ENCODE data around the gene ADGRL1. TPM values are rescaled to one million over a fixed set of nuclear protein-coding genes. Genes with fewer than 3 reads are reported as not detected.
A peak's percentile ranks its signal among the peaks of the same experiment; 100 is the strongest.
"Not testable (repeated sequence)": the region's sequence is repeated elsewhere in the genome, so short reads cannot be mapped to it uniquely, and the experiment has no call there.

The ADGRL1 gene
- total RNA-seq: 10 to 100 TPM; 21.0 to 31.2 TPM

DNA sequence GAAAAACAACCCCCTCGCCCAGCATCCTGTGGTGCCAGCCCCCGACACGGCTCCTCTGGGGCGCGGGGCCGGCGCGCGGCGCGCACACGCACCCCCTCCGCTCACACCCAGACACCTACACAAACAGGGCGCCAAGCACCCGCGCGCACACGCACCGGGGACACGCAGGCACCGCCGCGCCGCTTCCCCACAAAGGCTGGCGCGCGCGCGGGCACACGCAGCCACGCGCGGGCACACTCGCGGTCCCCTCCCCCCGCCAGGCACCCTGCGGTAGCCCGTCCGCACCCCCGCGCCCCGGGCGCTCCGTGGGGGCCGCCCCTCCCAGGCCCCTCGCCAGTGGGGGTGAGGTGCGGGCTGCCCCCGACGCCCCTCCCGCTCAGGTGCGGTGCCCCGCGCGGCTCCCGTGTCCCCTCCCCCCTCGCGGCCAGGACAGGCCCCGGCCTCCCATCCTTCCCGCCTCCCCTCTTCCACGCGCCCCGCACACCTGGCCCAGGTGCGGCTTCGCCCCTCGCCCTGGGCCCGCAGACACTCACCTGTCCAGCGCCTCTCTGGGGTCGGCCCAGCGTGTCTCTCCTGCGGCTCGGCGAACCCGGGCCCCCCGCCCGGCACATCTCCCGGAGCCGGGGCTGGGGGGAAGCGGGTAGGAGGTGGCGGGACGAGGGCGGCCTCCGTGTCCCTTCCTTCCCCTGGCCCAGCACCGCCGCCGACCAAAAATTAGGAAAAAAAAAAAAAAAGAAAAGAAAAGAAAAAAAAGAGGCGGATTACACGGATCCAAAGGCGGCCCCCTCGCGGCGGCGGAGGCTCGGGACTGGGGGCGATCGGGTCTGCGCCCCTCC is at the start of gene ADGRL1:
Gene ADGRL1 (minus strand): TSS at position 718 of the 836 bp plus-strand sequence. CDS start 22,567 bp downstream, outside the sequence.
- not testable (repeated sequence) for DNase-seq (ENCODE audit: low spot score)

DNA sequence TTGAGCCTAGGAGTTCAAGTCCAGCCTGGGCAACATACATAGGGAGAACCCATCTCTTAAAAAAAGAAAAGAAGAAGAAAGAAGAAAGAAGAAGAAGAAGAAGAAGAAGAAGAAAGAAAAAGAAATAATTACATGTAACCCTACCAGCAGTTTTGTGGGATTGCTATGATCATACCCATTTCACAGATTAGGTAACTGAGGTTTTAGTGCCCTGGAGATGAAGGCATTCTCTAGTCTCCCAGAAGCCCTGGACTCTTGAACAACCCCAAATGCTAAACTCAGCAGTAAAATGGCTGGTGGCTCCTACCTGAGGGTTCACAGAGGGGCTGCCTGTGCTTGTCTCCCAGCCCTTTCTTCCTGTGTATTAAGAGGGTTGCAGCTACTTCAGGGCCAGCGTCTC is 49.3 kb upstream of the ADGRL1 start:
- not testable (repeated sequence) for DNase-seq (ENCODE audit: low spot score); H3K4me3 ChIP-seq; H3K9me3 ChIP-seq; H3K4me1 ChIP-seq; H3K36me3 ChIP-seq; H3K27ac ChIP-seq; H3K27me3 ChIP-seq

More for the DNA sequence above, at the start of gene ADGRL1:
- not testable (repeated sequence) for H3K27me3 ChIP-seq, H3K9me3 ChIP-seq, H3K36me3 ChIP-seq
- H3K4me3 ChIP-seq: peak within 1 kb of the TSS; percentile 71 to 72
- H3K27ac ChIP-seq: peak within 1 kb of the TSS; percentile 50 to 73
- peaks cover 7 to 14% of the 10 kb centered on the region in 2 donors for H3K4me1 ChIP-seq

DNA sequence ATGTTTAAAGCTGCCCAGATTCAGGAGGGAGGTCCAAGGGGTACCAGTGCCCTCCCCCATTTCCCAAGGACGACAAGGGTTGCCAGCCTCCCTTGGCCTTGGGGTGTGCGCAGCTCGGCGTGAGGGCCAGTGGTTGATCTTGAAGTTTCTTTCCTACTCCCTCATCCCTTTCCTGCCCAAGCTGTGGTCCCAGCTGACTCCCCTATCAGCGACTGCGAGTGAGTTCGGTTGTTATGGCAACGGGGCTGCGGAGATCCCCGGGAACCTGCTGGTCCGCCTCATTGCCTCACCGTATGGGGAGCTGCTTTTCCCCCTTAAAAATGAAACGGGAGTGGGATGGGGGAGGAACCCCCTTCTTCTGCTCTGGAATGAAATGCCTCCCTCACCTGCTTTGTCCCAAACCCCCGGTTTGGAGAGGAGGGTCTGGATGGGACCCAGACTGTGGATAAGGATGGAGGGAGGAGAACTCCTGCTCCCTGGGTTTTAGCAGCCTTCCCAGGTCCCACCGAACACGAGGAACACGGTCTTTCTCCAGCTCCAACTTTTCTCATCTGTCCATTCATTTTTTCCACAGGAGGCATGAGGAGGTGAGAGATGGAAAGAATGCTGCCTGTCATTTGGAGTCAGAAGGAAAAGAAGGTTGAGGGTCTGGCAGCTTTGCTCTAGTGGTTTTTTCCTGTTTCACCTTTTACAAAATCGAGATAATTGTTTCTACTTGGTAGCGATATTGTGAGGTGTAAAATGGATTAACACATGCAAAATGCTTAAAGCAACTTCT is 48.0 kb upstream of the ADGRL1 start:
- not testable (repeated sequence) for H3K9me3 ChIP-seq; DNase-seq (ENCODE audit: low spot score); H3K4me3 ChIP-seq; H3K27me3 ChIP-seq; H3K4me1 ChIP-seq; H3K36me3 ChIP-seq; H3K27ac ChIP-seq

DNA sequence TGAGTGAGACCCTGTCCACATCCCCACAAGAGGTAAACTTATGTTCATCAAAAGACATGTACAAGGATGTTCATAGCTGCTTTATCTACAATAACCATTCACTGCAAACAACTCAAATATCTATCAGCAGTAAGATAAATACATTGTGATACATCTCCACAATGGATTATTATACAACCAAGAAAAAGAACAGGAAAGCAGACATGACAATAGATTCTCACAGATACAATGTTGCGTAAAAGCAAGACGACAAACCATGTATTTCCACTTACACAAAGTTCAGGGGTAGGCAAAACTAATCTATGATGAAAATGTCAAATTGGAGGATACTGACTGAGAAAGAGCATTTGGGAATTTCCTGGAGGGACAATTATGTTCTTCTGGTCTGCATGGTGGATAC is 46.2 kb upstream of the ADGRL1 start:
- H3K27me3 ChIP-seq; DNase-seq (ENCODE audit: low spot score); H3K36me3 ChIP-seq; H3K27ac ChIP-seq; H3K4me3 ChIP-seq; H3K9me3 ChIP-seq: not testable (repeated sequence)
- H3K4me1 ChIP-seq: peaks cover 0 to 22% of the 10 kb centered on the region in 2 donors

DNA sequence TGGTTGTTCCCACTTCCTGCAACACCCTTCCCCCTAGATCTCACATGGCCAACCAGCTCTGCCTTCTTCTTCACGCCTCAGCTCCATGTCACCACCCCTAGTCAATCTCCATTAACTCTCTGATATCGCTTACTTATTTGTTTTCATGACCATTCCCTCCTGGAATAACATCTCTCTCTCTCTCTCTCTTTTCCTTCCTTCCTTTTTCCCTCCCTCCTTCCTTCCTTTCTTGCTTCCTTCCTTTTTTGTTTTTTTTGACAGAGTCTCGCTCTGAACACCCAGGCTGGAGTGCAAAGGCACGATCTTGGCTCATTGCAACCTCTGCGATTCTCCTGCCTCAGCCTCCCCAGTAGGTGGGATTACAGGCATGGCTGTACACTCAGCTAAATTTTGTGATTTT is 44.9 kb upstream of the ADGRL1 start:
- Histone ChIP-seq H3K4me3 (no peak overlapping the region), H3K9me3 (no peaks in the 10 kb centered on the region), H3K27me3 (no peaks in the 10 kb centered on the region), H3K4me1 (peaks cover 0 to 22% of the 10 kb centered on the region in 2 donors), H3K27ac (no peak overlapping the region), H3K36me3 (no peaks in the 10 kb centered on the region)
- TF ChIP-seq, protein P1, sequence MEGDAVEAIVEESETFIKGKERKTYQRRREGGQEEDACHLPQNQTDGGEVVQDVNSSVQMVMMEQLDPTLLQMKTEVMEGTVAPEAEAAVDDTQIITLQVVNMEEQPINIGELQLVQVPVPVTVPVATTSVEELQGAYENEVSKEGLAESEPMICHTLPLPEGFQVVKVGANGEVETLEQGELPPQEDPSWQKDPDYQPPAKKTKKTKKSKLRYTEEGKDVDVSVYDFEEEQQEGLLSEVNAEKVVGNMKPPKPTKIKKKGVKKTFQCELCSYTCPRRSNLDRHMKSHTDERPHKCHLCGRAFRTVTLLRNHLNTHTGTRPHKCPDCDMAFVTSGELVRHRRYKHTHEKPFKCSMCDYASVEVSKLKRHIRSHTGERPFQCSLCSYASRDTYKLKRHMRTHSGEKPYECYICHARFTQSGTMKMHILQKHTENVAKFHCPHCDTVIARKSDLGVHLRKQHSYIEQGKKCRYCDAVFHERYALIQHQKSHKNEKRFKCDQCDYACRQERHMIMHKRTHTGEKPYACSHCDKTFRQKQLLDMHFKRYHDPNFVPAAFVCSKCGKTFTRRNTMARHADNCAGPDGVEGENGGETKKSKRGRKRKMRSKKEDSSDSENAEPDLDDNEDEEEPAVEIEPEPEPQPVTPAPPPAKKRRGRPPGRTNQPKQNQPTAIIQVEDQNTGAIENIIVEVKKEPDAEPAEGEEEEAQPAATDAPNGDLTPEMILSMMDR (IDR thresholded peaks at IDR 0.05): no peak
- DNase-seq (ENCODE audit: low spot score): no peak

DNA sequence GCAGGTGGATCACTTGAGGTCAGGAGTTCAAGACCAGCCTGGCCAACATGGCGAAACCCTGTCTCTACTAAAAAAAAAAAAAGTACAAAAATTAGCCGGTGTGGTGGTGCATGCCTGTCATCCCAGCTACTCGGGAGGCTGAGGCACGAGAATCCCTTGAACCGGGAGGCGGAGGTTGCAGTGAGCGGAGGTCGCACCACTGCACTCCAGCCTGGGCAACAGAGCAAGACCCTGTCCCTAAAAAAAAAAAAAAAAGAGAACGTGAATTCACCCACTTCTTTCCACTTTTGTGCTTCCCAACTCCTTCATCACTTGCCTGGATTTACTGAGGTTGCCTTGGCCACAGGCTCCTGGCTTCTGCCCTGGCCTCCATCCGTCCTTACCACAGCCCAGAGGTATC is 44.3 kb upstream of the ADGRL1 start:
- not testable (repeated sequence) for DNase-seq (ENCODE audit: low spot score); H3K27me3 ChIP-seq; H3K27ac ChIP-seq; H3K9me3 ChIP-seq; H3K36me3 ChIP-seq; H3K4me3 ChIP-seq
- peaks cover 0 to 22% of the 10 kb centered on the region in 2 donors for H3K4me1 ChIP-seq

DNA sequence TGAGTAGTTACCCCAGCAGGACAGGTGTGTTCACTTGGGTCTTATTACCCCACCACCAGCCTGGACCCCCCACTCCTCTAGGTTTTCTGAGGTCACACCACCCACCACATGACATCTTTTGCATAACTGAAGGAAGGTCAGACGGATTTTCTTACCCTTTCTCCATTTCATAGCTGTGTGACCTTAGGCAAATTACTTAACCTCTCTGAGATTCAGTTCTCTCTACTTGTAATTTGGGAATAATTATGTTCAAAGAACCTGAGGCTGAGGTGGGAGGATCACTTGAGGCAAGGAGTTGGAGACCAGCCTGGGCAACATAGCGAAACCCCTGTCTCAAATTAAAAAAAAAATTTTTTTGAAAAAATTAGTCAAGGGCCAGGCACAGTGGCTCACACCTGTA is 43.9 kb upstream of the ADGRL1 start:
- H3K4me1 ChIP-seq: peaks cover 0 to 22% of the 10 kb centered on the region in 2 donors
- not testable (repeated sequence) for H3K4me3 ChIP-seq; H3K27ac ChIP-seq; H3K36me3 ChIP-seq; H3K27me3 ChIP-seq; H3K9me3 ChIP-seq; DNase-seq (ENCODE audit: low spot score)

DNA sequence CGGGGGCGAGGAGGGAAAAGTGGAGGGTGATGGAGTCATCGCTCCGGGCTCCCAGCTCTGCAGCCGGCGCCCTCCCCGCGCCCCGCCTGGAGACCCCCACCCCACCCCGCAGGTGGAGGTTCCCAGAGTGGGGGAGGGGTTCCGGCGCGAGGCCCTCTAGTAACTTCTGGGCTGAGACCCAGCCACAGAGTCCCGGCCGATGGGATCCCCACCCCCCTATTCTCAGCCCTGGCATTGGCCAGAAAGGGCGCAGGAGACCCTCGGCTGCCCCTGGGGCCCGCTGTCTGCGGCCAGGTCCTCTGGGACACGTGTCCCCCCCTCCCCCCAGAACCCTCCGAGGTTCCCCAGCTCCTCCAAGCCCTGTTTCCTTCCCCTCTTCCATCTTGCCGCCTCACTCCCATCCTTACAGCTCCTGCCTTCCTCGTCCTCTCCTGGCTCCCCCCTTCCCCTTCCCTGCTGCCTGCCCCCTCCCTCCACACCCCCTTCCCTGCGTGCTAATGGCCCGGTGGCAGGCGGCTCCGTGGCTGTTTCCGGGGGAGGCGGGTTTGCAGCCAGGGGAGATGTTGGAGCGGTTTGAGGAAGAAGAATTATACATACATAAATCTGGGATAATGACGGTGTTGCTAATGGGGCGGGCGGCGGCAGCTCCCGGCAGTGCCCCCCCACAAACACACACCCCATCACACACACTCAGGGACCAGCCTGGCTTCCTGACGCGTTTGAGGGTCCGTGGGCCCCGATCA is 43.2 kb upstream of the ADGRL1 start:
- H3K27ac ChIP-seq: peak overlapping the region in 1 of 2 donors; percentile 53

DNA sequence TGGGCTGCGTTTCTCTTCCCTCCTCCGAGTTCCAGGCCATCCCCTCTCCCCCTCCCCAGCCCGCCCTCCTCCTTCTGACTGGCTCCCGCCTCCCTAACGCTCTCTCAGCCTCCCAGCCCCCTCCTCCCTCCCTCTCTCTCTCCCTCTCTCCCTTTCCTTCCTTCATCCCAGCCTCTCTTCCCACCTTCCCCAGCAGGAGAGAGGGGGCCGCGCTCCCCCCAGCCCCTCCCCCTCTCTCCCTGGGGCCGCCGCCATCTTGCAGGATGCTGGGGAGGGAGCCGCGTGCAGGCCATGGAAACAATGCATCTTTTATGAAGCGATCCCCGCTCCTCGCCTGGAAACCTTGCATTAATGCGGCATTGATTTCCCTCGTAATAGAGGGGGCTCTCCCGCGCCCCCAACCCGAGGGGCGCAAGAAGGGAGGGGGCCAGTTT is 42.6 kb upstream of the ADGRL1 start:
- peak overlapping the region in 1 of 2 donors; percentile 53 for H3K27ac ChIP-seq

More for the DNA sequence above, 43.2 kb upstream of the ADGRL1 start:
- not testable (repeated sequence) for H3K36me3 ChIP-seq; DNase-seq (ENCODE audit: low spot score); H3K9me3 ChIP-seq; H3K27me3 ChIP-seq
- Histone ChIP-seq H3K4me1 (peaks cover 0 to 22% of the 10 kb centered on the region in 2 donors), H3K4me3 (peak overlapping the region; percentile 57 to 67)

DNA sequence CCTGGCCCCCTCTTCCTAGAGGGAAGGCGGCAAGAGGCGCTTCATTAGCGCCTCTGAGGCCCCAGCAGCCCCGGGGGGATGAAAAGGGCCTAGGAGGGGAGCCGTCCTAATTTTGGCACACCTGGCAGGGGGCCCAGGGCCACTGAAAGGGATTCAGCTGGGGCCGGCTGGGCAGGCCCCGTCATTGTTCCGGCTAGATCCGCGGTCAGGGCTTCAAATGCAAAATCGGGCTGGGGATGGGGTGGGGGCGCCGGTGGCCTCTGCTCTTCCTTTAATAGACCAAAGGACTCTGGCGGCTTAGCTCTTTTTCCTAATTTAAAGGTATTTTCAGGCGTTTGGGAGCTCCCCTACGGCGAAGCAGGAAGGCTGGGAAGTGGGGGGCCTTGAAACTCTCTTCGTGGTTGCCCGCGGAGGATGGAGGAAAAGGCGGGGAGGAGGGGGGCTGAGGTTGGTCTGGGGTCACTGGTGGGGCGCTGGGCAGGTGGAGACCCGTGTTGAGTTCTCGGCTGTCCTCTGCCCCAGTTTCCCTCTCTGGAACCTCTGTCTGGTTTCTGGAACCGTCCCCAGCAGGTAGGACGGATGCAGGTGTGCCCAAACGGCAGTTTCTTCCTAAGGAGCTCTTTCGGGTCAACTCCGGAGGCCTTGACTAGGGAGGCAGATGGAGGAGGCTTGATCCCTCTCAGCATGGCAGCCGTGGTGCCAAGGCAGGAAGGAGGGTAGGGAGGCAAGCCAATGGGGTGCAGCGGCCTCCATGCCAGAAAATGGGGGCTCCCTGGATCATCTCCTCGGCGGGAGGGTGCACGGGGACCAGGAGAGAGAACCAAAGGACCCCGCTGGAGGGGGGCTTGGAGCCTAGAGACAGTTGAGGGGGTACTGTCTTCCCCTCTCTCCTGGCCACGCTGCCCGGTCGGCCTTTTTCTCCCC is 41.8 kb upstream of the ADGRL1 start:
- not testable (repeated sequence) for H3K27ac ChIP-seq; DNase-seq (ENCODE audit: low spot score)

More for the DNA sequence above, 42.6 kb upstream of the ADGRL1 start:
- peaks cover 0 to 22% of the 10 kb centered on the region in 2 donors for H3K4me1 ChIP-seq
- no peak for DNase-seq (ENCODE audit: low spot score)
- peak overlapping the region; percentile 57 to 67 for H3K4me3 ChIP-seq
- no peaks in the 10 kb centered on the region for H3K27me3 ChIP-seq
- no peaks in the 10 kb centered on the region for H3K36me3 ChIP-seq
- TF ChIP-seq, protein P1 (IDR thresholded peaks at IDR 0.05): no peak
- H3K9me3 ChIP-seq: no peaks in the 10 kb centered on the region

DNA sequence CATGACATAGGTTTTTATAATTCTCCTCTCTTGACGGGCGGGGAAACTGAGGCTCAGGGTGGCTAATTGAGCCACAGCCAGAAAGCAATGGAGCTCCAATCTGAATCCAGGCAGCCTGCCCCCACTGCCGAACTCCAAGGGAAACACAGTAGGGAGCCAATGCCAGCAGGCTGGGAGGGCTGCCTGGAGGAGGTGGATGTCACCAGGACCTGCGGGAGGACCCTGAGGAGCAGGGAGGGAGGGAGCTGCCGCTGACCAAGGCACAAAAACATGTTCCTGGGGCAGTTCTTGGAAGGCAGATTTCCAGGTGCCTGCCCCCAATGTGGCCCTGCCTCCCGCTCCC is 41.2 kb upstream of the ADGRL1 start:
- H3K36me3 ChIP-seq; H3K27ac ChIP-seq; H3K9me3 ChIP-seq; H3K27me3 ChIP-seq; DNase-seq (ENCODE audit: low spot score): not testable (repeated sequence)
- Histone ChIP-seq H3K4me1 (peaks cover 0 to 22% of the 10 kb centered on the region in 2 donors), H3K4me3 (peak overlapping the region in 1 of 2 donors; percentile 67)

More for the DNA sequence above, 41.8 kb upstream of the ADGRL1 start:
- not testable (repeated sequence) for H3K9me3 ChIP-seq, H3K27me3 ChIP-seq, H3K36me3 ChIP-seq
- peak overlapping the region; percentile 57 to 67 for H3K4me3 ChIP-seq
- H3K4me1 ChIP-seq: peaks cover 0 to 22% of the 10 kb centered on the region in 2 donors
